ENCODE results near the gene NCOR1.

GRCh38 chr17:16040710-16041251 is 174.6 kb downstream of the NCOR1 start:
- TF ChIP-seq ZFP36 (IDR thresholded peaks at IDR 0.05; ENCODE audit: borderline replicate concordance, low read depth, low read length, partially characterized antibody) (no peak), NFYB (CRISPR knock-in tag; IDR thresholded peaks at IDR 0.05) (no peak), ATF3 (CRISPR knock-in tag; IDR thresholded peaks at IDR 0.05) (no peak), POLR2AphosphoS2 (IDR thresholded peaks at IDR 0.05; ENCODE audit: low read depth, low read length) (no peak), RXRB (CRISPR knock-in tag; IDR thresholded peaks at IDR 0.05; ENCODE audit: borderline replicate concordance) (peak; percentile 57; the same call in 1 of the 2 replicates)
